HL-60/S4 (cell line): Measurements from ENCODE around the gene CHST7.

Source experiments
- in situ Hi-C: fragments of 300-500 bp; cut with MboI; formaldehyde crosslinking; loops from 2 replicates; pipeline ENCODE4 v1.14.3; 2022; ENCODE audit warnings: low sequenced_read_pairs

CHST7 gene

DNA sequence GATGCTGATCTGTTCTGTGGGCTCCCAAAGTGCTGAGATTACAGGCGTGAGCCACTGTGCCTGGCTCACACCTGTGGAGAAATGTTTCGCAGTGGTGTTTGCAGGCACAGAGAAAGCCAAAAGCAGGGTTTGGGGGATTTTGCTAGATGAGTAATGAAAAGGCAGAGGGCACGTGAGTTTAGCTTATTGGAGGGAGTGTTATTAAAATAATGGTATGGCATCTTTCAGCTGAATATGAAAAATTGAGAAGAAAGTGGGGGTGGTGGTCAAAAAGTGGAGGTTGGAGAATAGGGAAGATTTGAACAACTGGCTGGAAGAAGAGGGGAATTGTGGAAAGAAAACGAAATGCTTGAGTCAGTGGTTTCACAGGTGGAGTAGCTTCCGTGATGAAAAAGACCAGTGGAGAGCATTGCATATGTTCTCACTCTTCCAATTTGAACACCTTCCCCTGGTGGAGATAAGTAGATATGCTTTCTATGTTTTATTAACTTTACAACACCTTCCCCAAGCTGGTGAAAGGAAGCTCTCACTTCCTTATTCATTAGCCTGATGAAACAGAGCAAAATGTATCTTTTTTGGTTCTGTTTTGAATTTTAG lies 1.1 kb upstream of the CHST7 start:
- in situ Hi-C loops, result no loop called here

DNA sequence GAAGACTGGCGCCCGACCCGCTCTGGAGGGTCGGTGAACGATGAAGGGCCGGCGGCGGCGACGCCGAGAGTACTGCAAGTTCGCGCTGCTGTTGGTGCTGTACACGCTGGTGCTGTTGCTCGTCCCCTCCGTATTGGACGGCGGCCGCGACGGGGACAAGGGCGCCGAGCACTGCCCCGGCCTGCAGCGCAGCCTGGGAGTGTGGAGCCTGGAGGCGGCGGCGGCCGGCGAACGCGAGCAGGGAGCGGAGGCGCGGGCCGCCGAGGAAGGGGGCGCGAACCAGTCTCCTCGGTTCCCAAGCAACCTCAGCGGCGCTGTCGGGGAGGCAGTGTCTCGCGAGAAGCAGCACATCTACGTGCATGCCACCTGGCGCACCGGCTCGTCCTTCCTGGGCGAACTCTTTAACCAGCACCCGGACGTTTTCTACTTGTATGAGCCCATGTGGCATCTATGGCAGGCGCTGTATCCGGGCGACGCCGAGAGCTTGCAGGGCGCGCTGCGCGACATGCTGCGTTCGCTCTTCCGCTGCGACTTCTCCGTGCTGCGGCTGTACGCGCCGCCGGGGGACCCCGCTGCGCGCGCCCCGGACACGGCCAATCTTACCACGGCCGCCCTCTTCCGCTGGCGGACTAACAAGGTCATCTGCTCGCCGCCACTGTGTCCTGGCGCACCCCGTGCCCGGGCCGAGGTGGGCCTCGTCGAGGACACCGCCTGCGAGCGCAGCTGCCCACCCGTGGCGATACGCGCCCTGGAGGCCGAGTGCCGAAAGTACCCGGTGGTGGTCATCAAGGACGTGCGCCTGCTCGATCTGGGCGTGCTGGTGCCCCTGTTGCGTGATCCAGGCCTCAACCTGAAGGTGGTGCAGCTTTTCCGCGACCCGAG lies 568 bp downstream of the CHST7 start:
- in situ Hi-C loops, result no loop called here

DNA sequence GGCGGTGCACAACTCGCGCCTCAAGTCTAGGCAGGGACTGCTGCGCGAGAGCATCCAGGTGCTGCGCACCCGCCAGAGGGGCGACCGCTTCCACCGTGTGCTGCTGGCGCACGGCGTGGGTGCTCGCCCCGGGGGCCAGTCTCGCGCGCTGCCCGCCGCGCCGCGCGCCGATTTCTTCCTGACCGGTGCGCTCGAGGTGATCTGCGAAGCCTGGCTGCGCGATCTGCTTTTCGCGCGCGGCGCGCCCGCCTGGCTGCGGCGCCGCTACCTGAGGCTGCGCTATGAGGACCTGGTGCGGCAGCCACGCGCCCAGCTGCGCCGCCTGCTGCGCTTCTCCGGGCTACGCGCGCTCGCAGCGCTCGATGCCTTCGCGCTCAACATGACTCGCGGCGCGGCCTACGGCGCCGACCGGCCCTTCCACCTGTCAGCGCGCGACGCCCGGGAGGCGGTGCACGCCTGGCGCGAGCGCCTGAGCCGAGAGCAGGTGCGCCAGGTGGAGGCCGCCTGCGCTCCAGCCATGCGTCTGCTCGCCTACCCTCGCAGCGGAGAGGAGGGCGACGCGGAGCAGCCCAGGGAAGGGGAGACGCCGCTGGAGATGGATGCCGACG lies 1.3 kb downstream of the CHST7 start:
- in situ Hi-C loops, result no loop called here

DNA sequence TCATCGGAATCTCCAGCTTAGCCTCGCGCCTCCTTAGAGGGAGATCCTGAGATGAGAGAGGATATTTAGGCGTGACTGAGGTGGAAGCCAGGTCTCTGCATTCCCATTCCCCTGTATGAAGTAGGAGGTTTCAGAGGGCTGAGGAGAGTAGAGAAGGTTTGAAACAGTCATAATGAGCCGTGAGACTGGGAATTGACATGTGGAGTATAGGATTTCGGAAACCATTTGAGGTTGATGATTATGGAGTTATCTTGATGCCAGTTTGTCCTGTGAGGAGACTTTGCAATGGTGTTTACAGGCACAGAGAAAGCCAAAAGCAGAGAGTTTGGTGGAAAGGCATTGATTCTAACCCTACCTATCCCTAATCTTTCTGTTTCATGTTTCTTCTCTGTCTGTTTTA lies 2.0 kb downstream of the CHST7 start:
- in situ Hi-C loops, result no loop called here

DNA sequence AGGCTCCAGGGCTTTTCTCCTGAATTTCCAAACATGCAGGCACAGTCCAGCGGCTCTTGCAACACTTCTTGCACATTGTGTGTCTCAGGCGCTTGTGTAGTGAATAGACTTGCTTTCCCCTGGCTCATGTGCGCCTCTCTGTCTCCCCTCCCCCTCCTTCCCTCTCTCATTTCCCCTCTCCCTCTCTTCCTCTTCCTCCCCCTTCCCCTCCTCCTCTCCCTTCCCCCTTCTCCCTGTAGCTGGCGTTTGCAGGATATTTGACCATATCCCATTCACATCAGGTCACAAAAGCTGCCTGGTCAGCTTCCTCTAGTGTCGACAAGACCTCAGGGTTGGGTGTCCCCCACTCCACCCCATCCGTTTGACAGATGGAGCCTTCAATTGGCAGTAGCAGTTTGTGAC lies 2.4 kb downstream of the CHST7 start:
- in situ Hi-C loops, result no loop called here

DNA sequence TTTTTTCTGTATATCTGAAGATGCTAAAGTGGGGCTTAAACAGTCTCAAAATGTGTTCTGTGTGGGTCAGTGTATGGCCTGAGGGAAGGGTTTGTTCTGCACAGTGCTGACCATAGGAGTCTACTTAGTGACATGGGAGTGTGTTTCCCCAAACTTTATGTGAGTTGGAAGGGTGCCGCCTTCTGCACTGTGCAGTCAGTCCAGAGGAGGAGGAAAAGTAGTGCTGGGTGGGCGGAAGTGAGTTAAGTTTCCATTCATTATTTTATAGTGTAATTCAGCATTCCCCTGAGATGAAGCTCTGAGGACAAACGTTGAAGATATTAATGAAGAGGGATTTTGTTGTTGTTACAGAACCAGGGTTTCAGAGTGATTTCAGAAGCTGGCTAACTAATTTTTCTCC lies 2.9 kb downstream of the CHST7 start:
- in situ Hi-C loops, result no loop called here

DNA sequence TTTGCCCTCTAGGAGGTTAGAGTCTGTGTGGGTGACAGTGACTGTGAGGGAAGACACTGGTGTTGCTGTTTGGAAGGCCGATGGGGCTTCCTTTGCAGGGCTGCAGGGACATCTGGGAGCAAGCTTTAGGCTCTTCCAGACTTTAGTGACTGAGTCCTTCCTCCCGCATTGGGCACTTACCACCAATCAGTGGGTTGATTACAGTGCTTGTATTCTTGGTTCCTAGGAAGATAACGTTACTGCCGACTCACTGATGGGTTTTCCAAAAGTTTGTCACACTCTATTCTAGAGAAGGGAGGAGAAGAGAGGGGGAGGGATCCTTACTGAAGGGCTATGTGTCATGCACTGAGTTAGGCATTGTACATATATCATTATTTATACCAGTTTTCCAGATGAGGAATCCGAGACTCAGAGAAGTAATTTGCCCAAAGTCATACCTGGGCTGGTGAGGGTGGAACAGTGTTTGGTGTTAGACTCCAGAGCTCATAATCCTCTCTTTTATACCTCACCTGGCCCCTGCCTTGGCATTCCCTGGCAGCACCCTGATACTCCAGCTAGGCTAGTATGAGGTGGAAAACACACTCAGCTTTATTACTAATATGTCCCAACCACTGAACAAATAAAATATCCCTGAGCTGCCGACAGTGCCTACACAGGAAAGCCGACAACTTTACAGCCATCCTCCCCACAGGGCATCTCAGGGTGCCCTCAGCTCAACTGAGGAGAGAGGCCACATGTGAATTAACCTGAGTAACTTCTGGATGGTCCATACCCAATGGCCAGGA lies 3.8 kb downstream of the CHST7 start:
- in situ Hi-C loops, result no loop called here

DNA sequence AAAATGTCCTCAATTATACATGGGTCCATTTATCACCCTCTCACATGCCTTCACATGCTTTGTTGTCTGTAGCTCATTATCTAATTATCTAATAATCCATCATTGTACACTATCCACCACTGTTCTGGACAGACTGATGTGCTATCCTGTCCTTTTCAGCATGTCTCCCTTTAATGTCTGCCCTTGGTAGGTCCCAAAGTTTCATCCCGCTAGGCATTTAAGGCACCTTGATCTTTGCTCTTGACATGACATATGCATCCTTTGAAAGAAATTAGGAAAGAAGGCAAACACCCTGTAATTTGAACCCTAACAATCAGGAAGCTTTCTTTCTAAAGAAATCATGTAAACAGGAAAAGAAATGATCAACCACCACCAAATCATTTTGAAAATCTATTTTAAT lies 5.7 kb downstream of the CHST7 start:
- in situ Hi-C loops, result no loop called here

DNA sequence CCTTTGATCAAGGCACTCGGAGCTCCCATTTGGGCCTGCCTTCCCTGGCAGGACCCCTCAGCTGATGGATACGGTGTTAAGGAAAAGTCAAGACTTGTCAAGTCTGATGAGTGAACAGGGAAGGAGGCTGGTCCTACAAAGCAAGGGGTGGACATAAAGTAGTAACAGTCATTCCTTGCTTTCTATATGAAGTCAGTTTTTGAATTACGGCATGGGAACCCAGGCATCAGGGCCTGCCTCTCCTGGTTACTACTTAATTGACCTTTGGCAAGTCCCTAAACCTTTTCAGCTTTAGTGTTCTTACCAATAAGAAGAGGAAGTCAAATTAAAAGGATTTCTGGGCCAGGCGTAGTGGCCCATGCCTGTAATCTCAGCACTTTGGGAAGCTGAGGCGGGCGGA lies 7.0 kb downstream of the CHST7 start:
- in situ Hi-C loops, result no loop called here

DNA sequence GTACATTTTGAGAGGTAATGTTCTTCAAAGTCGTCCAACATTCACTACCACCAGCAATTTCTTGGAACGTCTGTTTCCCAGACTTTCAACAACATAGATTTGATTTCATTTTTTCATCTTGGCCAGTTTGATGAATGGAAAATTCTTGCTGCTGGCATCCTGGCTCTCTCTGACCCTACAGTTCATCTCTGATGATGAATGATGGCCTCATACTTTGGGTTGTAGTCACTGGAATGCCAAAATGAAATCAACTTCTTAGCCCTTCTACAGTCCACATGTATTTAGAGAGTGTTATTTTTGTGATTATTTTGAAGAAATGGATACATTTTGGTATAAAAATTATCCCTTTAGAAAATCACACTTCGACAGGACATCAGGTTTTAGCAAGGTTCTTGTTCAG lies 8.8 kb downstream of the CHST7 start:
- in situ Hi-C loops, result no loop called here

DNA sequence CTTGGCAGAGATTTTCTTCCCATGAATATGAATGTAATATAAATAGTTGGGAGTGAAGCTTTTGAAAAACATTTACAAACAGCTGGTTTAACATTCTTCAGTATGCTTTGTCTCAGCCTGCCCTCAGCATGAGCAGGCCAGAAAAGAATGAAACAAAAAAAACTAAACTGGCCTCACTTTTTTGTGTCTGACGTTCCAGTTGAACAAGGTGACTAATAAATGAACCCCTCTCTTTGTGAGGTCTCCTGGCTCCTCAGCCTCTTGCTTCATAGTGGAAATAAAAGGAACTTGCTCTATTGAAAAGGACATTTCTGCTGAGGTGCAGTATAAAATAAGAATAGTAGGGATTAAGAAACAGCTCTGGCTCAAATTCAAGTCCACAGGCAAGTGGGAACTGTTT lies 9.4 kb downstream of the CHST7 start:
- in situ Hi-C loops, result no loop called here

DNA sequence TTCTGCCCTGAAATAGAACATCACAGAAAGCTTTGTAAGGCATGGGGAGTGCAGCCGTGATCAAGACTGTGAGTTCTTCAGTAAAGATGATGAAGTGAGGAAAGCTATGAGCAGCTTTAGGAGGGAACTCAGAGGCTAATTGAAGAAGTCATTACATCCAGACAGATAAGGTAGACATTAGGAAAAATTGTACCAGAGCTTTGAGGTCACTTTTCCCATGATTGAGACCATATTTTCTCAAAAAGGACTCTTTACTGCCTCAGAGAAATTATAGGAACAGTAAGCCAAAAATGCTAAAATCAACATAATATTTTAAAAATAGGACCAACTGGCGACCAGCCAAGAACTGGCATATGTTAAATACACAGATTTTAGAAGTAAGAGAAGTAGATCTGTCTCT lies 11.2 kb downstream of the CHST7 start:
- in situ Hi-C loops, result no loop called here

DNA sequence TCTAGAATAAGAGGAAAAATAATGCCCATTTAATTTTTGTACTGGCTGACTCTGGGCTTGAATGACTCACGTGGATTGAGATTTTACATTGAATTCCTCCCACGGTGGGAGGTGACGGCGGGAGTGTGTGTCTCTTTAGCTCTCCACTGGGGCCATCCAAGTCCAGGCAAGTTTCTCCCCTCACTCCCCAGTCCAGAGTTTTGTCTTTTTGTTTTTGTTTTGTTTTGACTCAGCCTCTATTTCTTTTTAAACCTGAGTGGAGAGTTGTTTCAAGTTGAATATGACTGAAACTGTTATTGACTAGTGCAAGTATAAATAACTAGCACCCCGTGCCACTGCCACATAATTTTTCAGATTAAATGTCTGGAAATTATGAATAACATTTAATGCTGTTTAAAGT lies 13.6 kb downstream of the CHST7 start:
- in situ Hi-C loops, result no loop called here

DNA sequence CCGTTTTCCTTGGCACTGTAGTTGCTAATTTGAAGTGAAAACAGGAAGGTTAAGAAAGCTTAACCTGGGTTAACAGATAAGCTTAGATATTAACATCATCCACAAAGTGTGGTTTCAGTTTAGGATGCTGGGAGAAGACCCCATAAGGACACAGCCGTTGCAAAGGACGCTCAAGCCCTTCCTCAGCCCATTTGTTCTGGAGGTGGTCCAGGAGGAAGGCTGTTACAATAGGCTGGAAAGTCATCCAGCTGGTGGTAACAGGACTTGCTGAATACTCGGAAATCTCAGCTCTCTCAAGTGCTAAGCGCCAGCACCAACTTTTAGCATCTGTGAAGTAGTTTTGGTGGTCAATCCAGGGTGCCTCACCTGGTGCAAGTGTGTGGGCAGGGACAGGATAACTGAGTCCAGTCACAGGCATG lies 14.2 kb downstream of the CHST7 start:
- in situ Hi-C loops, result no loop called here

DNA sequence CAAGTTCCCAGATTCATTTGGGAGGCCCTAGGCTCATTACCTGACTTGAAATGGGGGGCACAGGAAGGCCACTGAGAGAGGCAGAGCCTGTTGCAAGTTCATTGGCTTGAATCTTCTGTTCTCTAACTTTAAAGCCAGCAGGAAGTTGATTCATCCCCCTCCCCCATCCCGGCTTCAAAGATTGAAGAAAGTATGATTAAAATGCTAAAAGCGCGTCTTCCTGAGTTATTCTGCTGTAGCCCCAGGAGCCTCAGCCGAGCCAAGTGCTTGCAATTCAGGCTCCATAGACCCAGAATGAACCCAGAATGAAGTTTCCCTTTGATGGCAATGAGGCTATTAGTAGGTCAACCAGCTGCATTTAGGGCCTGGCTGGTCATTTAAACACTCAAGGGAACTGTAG lies 14.7 kb downstream of the CHST7 start:
- in situ Hi-C loops, result no loop called here

DNA sequence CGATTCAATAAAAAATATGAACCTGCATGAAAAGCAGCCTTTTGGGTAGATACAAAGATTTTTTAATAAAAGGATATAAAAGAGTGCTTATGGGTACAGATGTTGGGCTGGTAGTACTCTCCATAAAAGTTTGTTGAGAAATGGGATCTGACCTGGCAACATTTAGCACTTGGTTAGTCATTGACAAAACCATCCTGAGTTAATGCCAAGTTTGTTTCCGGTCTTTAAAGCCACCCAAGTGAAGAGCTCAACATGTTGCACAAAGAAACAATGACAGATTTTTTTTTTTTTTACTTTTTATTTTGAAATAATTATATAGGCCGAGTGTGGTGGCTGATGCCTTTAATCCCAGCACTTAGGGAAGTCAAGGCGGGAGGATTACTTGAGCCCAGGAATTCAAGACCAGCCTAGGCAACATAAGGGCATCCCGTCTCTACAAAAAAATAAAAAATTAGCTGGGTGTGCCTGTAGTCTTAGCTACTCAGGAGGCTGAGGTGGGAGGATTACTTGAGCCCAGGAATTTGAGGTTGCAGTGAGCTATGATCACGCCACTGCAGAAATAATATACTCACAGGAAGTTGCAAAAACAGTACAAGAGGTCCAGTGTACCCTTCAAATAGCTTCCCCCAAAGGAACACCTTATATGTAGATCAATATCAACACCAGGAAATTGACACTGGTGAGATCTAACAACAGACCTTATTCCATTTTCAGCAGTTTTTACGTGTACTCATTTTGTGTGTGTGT lies 16.6 kb downstream of the CHST7 start:
- in situ Hi-C loops, result no loop called here

DNA sequence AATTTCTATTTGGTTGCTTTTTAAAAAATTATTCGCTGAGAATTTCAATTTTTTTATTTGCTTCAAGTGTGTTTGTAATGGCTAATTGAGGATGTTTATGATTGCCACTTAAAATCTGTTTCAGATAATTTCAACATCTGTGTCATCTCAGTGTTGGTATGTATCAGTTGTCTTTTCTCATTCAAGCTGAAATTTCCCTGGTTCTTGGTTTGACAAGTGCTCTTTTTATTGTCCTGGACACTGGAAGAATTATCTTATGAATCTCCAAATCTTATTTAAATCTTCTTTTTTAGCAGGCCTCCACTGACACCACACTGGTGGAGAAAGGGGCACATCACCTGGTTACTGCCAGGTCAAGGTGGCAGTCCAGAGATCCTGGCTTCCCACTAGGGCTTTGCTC lies 21.5 kb downstream of the CHST7 start:
- in situ Hi-C loops, result no loop called here

DNA sequence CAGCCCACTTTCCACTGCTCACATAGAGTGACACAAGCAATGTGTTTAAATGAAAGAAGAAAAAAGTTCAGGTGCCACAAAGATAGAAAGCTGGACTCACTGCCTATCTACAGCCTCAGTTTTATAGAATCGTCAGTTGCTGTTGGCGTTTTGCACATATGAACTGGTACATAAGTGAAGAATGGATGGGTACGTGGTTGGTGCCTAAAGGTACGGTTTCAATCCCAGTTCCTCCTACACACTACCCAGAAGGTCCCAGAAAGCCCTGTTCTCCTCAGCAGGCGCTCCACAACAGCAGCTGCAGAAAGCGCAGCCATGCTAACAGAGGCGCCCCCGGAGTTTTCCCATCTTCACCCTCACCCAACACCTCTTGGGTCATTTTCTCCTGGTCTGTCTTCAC lies 23.6 kb downstream of the CHST7 start:
- in situ Hi-C loops, result no loop called here

DNA sequence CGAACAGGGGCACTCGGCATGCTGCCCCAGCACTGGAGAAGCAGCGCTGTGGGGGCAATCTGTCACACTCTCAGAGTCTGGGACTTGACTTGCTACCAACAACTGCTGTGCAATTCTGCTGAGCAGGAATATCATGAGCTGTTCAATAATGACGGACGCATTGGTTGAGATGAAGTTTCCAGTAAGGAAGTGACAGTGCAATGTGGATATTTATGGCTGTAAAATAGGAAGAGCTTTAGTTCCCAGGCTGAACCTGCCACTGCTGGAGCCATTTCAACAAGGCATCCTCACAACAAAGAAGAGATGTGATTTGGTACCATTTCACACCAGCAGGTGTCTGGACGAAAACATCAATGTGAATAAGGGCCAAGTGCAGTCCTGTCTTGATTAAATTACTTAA lies 24.2 kb downstream of the CHST7 start:
- in situ Hi-C loops, result no loop called here

DNA sequence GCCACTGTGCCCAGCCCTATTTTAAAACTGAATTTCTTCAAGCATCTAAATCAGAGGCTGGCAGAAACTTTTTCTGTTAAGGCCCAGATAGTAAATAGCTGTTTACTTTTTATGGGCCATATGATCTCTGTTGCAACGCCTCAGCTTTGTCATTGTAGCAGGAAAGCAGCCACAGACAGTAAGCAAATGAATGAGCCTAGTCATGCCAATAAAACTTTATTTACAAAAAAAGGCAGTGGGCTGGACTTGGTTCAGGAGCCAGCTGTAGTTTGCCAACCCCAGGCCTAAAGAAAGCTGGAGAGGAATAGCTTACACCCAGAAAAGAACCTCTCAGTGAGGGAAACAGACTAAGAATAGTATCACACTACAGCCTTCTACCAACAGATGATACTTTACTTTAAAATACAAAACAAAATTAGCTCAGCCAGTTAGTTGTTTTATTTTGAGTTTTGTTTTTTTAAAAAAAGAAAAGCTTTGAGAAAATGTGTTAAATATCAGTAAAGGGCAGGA lies 25.5 kb downstream of the CHST7 start:
- in situ Hi-C loops, result no loop called here

DNA sequence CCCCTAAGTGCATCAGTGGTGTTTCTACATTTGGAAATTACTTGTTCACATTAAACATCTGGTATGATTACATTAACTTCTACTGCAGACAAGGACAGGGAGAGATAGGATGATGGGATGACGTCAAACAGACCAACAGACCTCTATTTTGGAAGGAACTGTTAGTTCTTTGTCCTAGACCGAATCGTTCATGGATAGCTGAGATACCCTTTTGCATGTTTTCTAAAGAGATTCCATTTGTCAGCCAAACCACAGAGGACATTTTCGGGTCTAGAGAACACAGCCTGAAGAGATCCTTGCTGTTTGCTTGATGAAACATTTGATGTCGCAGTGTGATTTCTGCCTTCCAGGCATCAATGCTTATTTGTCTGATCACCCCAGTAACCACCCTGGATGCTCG lies 27.7 kb downstream of the CHST7 start:
- in situ Hi-C loops, result no loop called here
